HG02588 (cell line): Measurements from ENCODE around the gene CPZ.
"Not testable (repeated sequence)": the region's sequence is repeated elsewhere in the genome, so short reads cannot be mapped to it uniquely, and the experiment has no call there.

ENCODE experiments used
- ATAC-seq: cut with Tn5 transposase; IDR thresholded peaks from one replicate; pipeline ENCODE4 v1.9.1; 2021; ENCODE audit warnings: mild to moderate bottlenecking, moderate library complexity; ENCODE audit not compliant: unreplicated experiment

The CPZ gene

DNA sequence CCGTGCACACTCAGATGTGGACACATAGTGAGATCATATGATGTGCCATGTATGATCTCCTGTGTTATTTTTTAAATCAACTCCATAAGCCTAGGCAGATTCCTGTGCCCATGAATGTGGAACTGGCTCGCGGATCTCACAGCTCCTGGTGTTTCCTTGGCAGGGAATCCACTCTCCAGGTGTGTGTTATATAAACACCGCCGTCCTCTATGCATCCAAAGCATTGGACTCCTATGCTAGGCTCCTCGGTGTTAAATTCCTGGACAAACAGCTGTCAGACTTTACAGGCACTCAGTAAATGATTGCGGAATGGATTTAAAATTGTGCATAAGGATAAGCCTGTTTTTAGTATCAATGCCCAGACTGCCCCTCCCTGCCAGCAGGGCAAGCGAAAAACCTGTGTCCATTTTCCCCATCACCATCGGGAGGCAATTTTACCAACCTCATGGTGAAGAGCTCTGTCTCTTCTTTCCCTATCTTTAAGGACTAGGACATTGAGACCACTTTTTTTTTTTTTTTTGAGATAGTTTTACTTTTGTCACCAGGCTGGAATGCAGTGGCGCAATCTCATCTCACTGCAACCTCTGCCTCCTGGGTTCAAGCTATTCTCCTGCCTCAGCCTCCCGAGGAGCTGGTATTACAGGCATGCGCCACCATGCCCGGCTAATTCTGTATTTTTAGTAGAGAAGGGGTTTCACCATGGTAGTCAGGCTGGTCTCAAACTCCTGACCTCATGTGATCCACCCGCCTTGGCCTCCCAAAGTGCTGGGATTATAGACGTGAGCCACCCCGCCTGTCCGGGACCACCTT, 36.0 kb upstream of the CPZ start:
- no peak for ATAC-seq

DNA sequence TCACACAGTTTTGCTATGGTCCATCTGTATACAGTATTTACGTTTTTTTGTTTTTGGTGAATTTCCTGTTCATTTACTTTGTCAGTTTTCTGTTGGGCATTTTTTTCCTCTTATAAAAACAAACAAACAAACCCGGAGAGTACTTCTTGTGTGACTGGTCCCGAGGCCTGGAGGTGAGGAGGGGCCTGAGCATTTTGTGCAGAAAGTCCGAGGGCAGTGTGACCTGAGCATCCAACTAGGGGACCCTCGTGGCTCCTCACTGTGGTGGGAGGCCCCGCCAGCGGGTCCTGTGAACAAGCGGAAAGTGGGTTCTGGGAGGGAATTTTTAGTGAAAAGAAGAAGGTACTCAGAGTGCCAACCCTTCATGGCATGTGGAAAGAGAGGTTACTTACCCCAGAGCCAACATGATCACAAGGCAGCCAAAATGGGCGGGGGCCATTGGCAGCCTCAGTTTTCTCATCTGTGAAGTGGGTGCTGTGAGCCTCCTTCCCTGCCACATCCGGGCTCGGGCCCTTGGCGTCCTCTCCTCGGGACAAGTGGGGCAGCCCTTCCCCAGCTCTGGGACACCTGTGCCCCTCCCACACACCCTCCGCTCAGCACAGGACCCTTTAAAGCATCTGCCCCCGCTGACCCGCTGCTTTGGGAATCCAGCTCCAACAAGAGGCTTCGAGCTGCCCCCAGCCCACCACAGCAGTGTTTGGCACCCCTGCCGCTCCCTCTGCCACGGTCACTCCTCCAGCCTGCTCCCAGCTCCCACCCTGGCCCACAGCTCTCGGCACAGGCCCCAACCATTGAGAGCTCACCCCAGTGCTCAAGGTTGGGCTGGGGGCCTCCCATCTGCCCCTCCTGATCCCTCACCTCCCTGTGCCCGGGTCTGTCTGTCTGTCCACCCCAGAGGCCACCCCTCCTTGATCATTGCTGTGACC, 35.2 kb upstream of the CPZ start:
- no peak for ATAC-seq

DNA sequence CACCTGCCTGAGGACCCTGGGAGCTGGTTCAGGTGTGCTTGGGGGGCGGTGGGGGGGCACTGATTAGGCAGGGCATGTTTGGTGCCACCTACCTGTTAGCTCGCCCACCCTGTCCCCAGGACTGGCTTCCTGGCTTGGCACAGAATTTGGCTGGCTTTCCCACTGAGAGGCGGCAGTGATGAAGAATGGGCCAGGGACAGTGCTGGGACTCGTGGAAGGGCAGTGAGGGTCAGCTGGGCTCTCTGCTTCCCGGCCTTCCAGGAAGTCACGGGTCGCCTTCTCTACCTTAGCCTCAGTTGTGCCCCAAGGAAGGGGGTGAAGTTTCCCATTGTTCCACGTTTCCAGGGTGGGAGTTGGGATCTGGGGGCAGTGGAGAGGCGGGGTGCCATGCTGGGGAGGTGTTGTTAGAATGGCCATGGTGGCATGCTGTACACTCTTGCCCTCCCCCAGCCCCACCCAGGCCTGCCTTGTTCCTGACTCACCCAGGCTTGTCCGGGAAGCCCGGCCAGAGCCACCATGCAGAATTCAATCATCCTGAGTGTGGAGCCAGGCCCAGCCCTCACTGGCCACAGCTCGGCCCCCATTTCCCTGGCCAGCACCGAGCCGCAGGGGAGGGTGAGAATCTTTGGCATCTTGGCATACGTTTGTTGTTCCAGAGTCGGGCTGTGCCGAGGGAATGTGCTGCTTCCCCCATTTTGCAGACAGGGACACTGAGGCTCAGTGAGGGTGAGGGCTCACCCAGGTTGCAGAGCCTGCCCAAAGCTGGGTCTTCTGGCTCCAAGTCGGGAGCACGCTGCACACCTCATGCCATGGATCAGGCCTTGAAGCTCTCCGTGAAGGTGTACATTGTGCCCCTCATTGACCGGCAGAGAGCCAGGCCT, 34.2 kb upstream of the CPZ start:
- no peak for ATAC-seq

DNA sequence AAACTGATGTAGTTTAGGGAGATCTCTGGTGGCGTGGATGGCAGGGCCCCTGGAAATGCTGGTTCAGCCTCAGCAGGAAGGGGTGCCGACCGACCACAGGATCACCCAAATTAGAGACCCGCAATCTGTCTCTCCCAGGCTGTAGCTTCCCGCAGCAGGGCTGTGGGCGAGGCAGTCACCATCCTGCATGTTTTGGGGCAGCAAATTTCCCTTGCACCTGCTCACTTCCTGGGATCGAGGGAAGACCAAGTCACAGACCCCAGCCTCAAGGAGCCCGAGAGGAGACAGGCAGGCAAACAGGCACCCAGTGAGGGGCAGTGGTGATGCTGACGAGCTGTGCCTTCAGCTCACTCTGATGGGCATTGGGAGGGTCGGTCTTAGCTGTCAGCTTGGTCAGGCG, 33.6 kb upstream of the CPZ start:
- no peak for ATAC-seq

DNA sequence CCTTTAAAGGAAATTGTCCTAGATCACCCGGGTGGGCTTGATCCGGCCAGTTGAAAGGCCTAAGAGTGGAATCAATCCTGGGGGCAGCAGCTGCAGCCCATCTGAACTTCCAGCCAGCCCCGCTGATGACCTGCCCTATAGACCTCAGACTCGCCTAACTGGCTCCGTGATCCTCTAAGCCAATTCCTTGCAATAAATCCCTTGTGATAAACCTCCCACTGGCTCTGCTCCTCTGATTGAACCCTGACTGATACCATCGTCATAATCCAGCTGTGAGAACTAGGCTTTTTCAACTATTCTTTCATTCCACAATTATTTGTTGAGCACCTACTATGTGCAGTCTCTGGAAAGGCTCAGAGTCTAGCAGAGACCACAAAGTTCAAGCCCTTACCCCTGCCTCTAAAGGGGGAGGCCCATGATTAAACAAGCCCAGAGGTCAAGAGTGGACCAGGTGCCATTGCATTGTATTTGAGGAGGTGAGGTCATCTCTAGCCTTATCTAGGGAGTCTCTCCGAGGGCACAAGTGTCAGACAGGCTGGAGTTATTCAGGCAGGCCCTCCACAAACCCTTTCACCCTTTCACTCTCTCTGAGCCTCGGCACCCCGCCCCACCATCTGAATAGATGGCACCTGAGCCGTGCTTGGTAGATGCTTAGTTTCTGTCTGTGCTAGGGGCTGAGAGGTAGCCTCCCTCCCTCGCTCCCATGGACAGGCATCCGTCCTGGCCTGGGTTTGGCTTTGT, 32.9 kb upstream of the CPZ start:
- no peak for ATAC-seq

DNA sequence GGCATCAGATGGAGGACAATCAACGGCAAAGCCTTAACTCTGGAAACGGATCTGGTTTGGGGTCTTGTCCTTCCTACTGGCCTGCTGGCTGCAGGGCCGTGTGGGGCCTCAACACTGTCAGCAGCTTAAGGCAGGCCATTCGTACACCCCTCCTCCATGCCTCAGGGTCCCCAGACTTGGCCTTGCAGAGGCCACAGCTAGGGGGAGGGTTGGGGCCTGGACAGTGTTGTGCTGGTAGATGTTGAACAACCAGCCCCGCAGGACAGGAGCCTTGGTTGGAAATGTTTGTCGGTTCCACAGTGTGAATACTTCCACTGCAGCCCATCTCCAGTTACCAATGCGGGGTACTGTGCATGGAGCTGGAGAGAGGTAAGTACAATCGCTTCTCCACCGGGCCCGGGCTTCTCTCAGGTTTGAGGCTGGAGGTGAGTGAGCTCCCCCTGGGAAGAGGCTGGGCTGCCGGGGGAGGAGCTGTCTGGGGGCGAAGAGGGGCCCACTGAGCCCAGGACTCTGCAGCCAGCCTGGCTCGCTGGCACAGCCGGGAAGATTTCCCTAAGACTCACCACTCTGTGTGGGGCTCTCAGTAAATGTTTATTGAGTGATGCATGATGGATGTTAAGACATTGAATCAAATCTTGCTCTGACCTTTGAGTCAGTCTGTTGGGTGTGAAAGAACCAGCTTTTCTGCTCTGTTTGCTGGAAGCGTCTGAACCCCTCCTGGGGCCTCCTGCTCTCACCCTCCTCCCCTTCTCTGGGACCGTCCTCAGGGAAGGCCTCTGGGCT, 32.1 kb upstream of the CPZ start:
- no peak for ATAC-seq

DNA sequence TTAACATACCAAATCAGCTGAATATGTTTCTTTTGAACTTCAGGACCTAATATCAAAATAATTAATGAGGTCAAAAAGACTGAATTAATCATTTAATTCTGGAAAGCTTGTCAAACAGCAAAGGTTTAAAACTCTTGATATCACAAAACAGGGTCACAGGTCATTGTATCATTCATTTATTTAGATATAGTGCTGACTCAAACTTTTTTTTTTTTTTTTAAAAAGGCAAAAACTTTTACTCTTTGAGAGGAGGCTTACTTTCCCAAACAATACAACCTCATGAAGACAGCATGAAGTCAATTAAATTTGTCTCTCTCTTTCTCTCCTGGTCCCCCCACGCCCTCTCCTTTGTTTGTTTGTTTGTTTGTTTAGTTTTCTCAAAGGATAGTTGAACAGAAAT, 28.0 kb upstream of the CPZ start:
- no peak for ATAC-seq

DNA sequence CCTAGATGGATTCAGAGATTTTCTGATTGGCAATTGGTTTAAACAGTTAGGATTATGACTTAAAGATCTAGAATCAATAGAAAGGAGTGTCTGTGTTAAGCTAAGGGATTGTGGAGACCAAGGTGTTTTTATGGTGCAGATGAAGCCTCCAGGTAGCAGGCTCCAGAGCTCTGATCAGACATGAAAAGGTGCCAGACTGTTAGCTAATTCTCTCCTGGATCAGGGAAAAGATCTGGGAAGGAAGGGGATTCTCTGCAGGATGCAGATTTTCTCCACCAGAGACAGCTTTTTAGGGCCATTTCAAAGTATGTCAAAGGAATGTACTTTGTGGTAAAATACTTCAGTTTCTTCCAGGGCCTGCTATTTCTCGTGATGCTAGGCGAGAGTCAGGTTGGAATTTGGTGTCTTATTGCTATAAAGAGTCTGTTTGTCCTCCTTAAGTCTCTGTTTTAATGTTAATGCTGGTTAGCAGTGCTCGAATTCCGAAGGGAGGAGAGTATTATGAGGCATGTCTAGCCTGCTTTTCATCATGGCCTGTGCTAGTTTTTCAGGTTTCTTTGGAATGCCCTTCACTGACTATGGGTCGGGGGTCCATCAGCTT, 24.4 kb upstream of the CPZ start:
- no peak for ATAC-seq

DNA sequence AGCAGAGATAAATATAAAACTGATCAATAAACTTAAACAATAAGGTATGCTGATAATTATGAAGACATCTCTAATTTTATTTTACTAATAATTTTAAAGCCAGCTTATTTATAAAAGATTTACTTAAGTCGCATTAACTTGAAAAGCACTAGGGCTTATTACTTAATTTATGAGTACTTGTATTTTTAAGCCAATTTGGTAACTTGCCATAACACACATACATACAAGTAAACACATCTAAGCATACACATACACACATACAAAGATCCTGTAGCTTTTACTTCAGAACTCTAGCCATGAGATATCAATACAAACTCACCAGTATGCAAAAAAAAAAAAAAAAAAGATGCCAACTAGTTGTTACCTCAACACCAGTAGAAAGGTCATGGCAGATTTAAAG, 22.4 kb upstream of the CPZ start:
- ATAC-seq: no peak

DNA sequence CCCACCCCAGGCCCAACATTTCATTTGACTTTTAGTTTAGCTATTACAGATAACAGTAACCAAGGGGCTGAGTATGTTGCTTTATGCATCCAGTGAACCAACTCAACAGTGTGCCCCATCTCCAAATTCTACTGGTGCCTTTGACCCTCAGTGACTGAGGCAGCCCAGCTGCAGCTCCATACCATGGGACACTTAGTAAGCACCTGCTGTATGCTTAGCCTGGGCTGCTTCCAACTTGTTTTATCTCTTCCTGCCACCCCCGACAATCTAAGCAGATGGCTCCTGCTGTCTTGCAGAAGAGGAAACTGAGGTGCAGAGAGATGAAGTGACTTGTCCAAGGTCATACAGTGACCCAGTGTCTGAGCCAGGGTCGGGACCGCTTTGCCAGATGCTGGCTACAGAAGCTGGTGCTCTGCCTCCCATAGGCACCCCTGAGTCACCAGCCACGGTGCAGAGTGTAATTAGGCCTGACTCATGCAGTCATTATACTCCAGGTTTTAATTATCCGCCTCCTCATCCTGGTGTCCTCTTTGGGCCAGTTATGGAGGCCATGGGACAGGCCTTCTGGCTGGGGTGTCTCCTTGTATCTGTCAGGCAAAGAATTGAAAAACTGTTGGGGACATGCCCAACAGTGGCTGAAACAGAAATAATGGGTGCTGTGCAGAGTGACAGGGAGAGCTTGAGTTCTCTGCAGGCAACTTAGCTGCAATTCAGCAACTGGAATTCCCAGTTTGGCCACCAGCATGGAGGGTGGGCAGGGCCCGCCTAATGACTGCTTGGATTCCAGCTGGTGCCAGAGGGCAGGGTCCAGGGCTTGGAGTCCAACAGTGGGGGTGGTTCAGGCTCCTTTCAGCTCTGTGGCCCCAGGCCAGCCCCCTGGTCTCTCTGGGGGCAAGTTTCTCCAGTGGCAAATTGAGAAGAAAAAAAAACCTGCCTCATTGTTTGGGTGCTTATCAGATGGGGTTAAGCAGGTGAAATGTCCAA, 20.6 kb upstream of the CPZ start:
- ATAC-seq: no peak

DNA sequence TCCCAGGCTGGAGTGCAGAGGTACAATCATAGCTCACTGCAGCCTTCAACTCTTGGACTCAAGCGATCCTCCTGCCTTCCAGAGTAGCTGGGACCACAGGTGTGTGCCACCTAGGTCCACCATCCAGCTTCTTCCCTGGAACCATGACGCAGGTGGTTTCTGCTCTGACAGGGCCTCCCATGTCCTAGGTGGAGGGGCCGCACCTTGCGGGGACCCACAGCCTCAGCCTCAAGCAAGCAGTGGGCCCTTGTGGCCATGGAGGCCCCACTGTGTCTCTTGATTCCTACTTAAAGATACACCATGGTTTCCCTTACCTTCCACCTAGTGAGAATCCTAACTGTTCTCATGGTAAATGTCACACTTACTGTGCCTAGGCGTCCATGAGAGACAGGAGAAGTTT, 19.3 kb upstream of the CPZ start:
- ATAC-seq: no peak

DNA sequence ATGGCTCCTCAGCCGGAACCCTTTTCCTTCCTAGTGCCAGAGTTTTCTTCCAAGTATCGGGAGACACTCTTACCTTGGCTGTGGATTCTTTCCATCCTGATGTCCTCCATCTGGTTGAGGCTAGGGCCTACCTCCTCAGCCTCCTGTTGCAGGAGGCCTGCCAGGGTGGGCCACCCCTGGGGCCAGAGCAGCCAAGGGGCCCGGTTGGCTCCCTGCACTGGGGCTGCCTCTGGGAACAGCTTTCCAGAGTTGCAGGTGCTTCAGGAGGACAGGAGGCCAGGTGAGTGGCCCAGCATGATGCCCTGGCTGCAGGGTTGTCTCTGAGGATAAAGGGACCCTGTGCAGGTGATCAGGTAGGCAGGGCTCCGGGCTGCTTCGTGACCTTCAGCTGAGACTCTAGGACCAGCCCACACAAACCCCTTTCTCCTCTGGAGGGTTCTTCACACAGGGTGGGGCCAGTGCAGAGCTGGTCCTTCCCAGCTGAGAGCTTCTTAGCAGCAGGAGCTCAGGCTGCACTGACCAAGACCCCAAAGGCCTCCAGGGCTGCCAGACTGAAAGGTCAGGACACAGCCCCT, 17.7 kb upstream of the CPZ start:
- no peak for ATAC-seq

DNA sequence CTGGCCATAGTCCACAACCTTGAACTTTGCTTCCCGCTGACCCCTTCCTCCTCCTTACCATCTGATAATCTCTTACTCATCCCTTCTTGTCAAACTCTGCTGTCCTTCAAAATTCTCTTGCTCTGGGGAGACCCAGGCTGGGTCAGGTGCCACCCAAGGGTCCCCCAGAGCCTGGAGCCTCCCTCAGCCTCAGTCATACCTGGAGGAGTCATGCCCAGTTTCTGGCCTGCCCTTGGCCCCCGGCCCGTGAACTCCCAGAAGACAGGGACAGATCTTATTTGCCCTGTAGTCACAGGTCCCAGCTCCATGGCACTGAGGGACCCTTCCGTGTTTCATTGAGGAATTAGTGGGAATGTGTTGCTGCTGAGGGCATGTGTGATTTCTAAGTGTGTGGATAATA, 17.1 kb upstream of the CPZ start:
- no peak for ATAC-seq

DNA sequence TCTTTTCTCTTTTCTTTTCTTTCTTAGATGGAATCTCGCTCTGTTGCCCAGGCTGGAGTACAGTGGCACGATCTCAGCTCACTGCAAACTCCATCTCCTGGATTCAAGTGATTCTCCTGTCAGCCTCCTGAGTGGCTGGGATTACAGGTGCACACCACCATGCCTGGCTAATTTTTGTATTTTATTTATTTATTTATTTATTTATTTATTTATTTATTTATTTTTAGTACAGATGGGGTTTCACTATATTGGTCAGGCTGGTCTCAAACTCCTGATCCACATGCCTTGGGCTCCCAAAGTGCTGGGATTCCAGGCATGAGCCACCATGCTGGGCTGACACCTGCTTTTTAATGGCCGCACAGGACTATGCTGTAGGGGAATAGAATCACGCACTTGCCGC, 16.0 kb upstream of the CPZ start:
- ATAC-seq: not testable (repeated sequence)

DNA sequence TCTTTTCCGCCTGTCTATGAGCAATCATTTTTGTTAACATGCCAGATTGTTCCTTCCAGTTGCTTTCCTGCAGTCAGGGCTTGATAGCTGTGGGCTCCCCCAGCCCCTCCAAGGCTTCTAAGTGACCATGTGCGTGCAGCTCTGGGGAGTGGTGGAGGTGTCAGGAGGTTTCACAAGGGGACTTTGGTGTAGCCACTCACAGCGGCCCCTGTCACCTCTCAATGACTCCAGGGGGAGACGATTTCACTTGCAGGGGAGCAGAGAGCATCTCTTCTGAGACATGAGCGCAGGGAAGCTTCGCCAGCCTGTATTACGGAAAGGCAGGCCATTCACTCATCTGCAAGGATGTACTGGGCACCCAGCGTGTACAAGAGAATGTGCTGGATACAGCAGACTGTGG, 15.5 kb upstream of the CPZ start:
- ATAC-seq: no peak

DNA sequence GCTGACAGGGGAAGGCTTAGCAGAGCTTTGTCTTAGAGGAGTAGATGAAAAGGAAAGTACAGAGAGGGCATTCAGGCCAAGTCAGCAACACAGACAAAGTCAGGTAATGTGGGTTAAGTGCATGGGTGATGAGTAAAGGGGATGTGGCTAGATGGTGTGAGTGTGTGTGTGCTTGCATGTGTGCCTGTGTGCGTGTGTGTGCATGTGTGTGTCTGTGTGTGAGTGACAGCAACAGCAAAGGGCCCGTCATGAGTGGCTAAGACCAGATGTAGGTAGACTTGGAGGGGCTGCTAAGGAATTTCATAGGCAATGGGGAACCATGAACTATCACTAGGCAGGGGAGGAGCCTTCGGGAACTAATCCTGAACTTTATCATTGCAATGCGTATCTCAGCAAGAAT, 14.6 kb upstream of the CPZ start:
- no peak for ATAC-seq

DNA sequence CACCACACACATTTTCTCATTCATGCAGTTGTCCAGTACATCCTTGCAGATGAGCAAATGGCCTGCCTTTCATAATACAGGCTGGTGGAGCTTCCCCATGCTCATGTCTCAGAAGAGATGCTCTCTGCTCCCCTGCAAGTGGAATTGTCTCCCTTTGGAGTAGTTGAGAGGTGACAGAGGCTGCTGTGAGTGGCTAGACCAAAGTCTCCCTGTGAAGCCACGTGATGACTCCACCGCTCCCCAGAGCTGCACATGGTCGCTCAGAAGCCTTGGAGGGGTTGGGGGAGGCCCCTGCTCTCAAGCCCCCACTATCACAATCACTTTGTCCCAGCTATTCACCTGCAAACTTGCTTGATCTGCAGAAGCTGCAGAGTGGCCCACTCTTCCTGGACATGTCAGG, 13.8 kb upstream of the CPZ start:
- ATAC-seq: no peak
